ENCODE measurements around the gene ITGBL1.

GRCh38 chr13:101728615-101729014 is 276.1 kb downstream of the ITGBL1 start:
- TF ChIP-seq CTCF (IDR thresholded peaks at IDR 0.05 in 4 of 5, conservative IDR thresholded peaks at IDR 0.05 in 1 of 5) (no peak), POLR2A (IDR thresholded peaks at IDR 0.05) (no peak)
